Measurements from ENCODE around the gene POMGNT1.

GRCh38 chr1:46218443-46218842 lies 20.2 kb upstream of the POMGNT1 start:
- no peak for TF ChIP-seq GATA2 (IDR thresholded peaks at IDR 0.05; ENCODE audit: low read depth, low read length)
- no peak for TF ChIP-seq GATA3 (IDR thresholded peaks at IDR 0.05; ENCODE audit: low read depth, low read length)
